ENCODE results near the gene NDOR1.

The NDOR1 gene

GRCh38 chr9:137158625-137159024 is 46.9 kb upstream of the NDOR1 start:
- Histone ChIP-seq H3F3A (ENCODE audit: control insufficient read depth, insufficient read depth) (no peaks in the 10 kb centered on the region), H3K4me1 (ENCODE audit: control insufficient read depth, low read length) (peaks cover 37% of the 10 kb centered on the region), H3K27ac (ENCODE audit: low read depth, low read length) (no peak overlapping the region), H3K4me2 (ENCODE audit: low read length) (peak overlapping the region; percentile 51), H3K36me3 (ENCODE audit: control insufficient read depth, low read length) (no peaks in the 10 kb centered on the region), H3K4me3 (ENCODE audit: low read length) (peak overlapping the region; percentile 24; the same call in 1 of the 2 replicates), H3K79me2 (ENCODE audit: control insufficient read depth, low read length) (no peaks in the 10 kb centered on the region), H3K9me2 (replicated peaks; ENCODE audit: control insufficient read depth, low read length) (no peaks in the 10 kb centered on the region), H3K27me3 (ENCODE audit: control insufficient read depth, low read length) (peaks cover 24% of the 10 kb centered on the region), H4K20me1 (ENCODE audit: control insufficient read depth, insufficient read depth, low read depth, low read length) (no peaks in the 10 kb centered on the region; the same call in 1 of the 2 replicates), H3K9me3 (ENCODE audit: control insufficient read depth, insufficient read depth, low read length) (no peaks in the 10 kb centered on the region)
- TF ChIP-seq EZH2phosphoT487 (IDR thresholded peaks at IDR 0.05; ENCODE audit: borderline replicate concordance, low read length) (no peak), CTCF (IDR thresholded peaks at IDR 0.05; ENCODE audit: low read depth, low read length, poor library complexity, severe bottlenecking) (no peak)

- Histone ChIP-seq H3K79me2 (ENCODE audit: control insufficient read depth, low read length) (no peaks in the 10 kb centered on the region), H3K9me2 (replicated peaks; ENCODE audit: control insufficient read depth, low read length) (no peaks in the 10 kb centered on the region), H3K27ac (ENCODE audit: low read depth, low read length) (no peak overlapping the region), H3K4me2 (ENCODE audit: low read length) (peak overlapping the region; percentile 51; the same call in 1 of the 2 replicates), H3K4me3 (ENCODE audit: low read length) (no peak overlapping the region), H3K27me3 (ENCODE audit: control insufficient read depth, low read length) (peaks cover 24% of the 10 kb centered on the region), H3K4me1 (ENCODE audit: control insufficient read depth, low read length) (peaks cover 37% of the 10 kb centered on the region), H3K9me3 (ENCODE audit: control insufficient read depth, insufficient read depth, low read length) (no peaks in the 10 kb centered on the region), H3K36me3 (ENCODE audit: control insufficient read depth, low read length) (no peaks in the 10 kb centered on the region), H4K20me1 (ENCODE audit: control insufficient read depth, insufficient read depth, low read depth, low read length) (no peaks in the 10 kb centered on the region; the same call in 1 of the 2 replicates), H3F3A (ENCODE audit: control insufficient read depth, insufficient read depth) (no peaks in the 10 kb centered on the region)
- TF ChIP-seq EZH2phosphoT487 (IDR thresholded peaks at IDR 0.05; ENCODE audit: borderline replicate concordance, low read length): no peak
- no peak for TF ChIP-seq CTCF (IDR thresholded peaks at IDR 0.05; ENCODE audit: low read depth, low read length, poor library complexity, severe bottlenecking)
These were observed 46.1 kb upstream of the NDOR1 start for GRCh38 chr9:137159105-137160053.

GRCh38 chr9:137160054-137160425 is 45.5 kb upstream of the NDOR1 start:
- Histone ChIP-seq H3K9me3 (ENCODE audit: control insufficient read depth, insufficient read depth, low read length) (no peaks in the 10 kb centered on the region), H3K4me1 (ENCODE audit: control insufficient read depth, low read length) (peaks cover 37% of the 10 kb centered on the region), H4K20me1 (ENCODE audit: control insufficient read depth, insufficient read depth, low read depth, low read length) (no peaks in the 10 kb centered on the region; the same call in 1 of the 2 replicates), H3K4me3 (ENCODE audit: low read length) (no peak overlapping the region), H3F3A (ENCODE audit: control insufficient read depth, insufficient read depth) (no peaks in the 10 kb centered on the region), H3K36me3 (ENCODE audit: control insufficient read depth, low read length) (no peaks in the 10 kb centered on the region), H3K27ac (ENCODE audit: low read depth, low read length) (no peak overlapping the region), H3K4me2 (ENCODE audit: low read length) (no peak overlapping the region), H3K79me2 (ENCODE audit: control insufficient read depth, low read length) (no peaks in the 10 kb centered on the region), H3K9me2 (replicated peaks; ENCODE audit: control insufficient read depth, low read length) (no peaks in the 10 kb centered on the region), H3K27me3 (ENCODE audit: control insufficient read depth, low read length) (peaks cover 24% of the 10 kb centered on the region)
- no peak for TF ChIP-seq EZH2phosphoT487 (IDR thresholded peaks at IDR 0.05; ENCODE audit: borderline replicate concordance, low read length)
- no peak for TF ChIP-seq CTCF (IDR thresholded peaks at IDR 0.05; ENCODE audit: low read depth, low read length, poor library complexity, severe bottlenecking)
